HL-60 (cell line): ENCODE data around the gene IL31RA.
"Not testable (repeated sequence)": the region's sequence is repeated elsewhere in the genome, so short reads cannot be mapped to it uniquely, and the experiment has no call there.

Experiments
- DNase-seq, 2 experiments: peaks; one replicate each; pipeline ENCODE4 v3.0.0-alpha.2; 2010 to 2020; ENCODE audit warnings: low read depth in 1 of 2, low spot score in 1 of 2
- H3K27ac ChIP-seq: fragments of 250-450 bp; sonication (Bioruptor Pico); replicated peaks from 2 replicates; pipeline ENCODE4 v1.5.1; 2020; ENCODE audit warnings: mild to moderate bottlenecking, moderate library complexity
- H3K27me3 ChIP-seq: fragments of 250-450 bp; sonication (Bioruptor Pico); 2 replicates; pipeline ENCODE4 v1.5.1; 2021; ENCODE audit warnings: mild to moderate bottlenecking, moderate library complexity; ENCODE audit not compliant: insufficient read depth, poor library complexity, severe bottlenecking
- H3K4me3 ChIP-seq: replicated peaks from 2 replicates; pipeline ENCODE4 v1.5.1; 2011; ENCODE audit warnings: mild to moderate bottlenecking, control low read depth, low read length; ENCODE audit not compliant: insufficient read depth
- GABPA ChIP-seq: IDR thresholded peaks from 2 replicates; pipeline ENCODE4 v1.6.1; 2012; ENCODE audit warnings: low read depth
- POLR2AphosphoS5 ChIP-seq: IDR thresholded peaks from 2 replicates; pipeline ENCODE4 v1.6.1; 2012; ENCODE audit warnings: low read depth
- REST ChIP-seq: IDR thresholded peaks from 2 replicates; pipeline ENCODE4 v1.6.1; 2012; ENCODE audit warnings: low read depth; ENCODE audit not compliant: insufficient replicate concordance
- SPI1 ChIP-seq: IDR thresholded peaks from 2 replicates; pipeline ENCODE4 v1.6.1; 2012; ENCODE audit warnings: low read depth, mild to moderate bottlenecking, borderline replicate concordance
- TF ChIP-seq, protein P1 (sequence below): IDR thresholded peaks from one replicate; pipeline ENCODE4 v1.5.1; 2011; ENCODE audit warnings: low read length, control low read depth, inconsistent platforms; ENCODE audit not compliant: insufficient read depth

Gene IL31RA

GRCh38 chr5:55934720-55935119, 83.6 kb downstream of the IL31RA start:
- Histone ChIP-seq H3K27me3 (no peaks in the 10 kb centered on the region), H3K27ac (no peak overlapping the region), H3K4me3 (no peak overlapping the region)
- TF ChIP-seq GABPA, result no peak
- no peak for TF ChIP-seq REST
- no peak for TF ChIP-seq SPI1
- TF ChIP-seq, protein P1, sequence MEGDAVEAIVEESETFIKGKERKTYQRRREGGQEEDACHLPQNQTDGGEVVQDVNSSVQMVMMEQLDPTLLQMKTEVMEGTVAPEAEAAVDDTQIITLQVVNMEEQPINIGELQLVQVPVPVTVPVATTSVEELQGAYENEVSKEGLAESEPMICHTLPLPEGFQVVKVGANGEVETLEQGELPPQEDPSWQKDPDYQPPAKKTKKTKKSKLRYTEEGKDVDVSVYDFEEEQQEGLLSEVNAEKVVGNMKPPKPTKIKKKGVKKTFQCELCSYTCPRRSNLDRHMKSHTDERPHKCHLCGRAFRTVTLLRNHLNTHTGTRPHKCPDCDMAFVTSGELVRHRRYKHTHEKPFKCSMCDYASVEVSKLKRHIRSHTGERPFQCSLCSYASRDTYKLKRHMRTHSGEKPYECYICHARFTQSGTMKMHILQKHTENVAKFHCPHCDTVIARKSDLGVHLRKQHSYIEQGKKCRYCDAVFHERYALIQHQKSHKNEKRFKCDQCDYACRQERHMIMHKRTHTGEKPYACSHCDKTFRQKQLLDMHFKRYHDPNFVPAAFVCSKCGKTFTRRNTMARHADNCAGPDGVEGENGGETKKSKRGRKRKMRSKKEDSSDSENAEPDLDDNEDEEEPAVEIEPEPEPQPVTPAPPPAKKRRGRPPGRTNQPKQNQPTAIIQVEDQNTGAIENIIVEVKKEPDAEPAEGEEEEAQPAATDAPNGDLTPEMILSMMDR, result no peak
- TF ChIP-seq POLR2AphosphoS5, result no peak
- DNase-seq, result no peak

DNA sequence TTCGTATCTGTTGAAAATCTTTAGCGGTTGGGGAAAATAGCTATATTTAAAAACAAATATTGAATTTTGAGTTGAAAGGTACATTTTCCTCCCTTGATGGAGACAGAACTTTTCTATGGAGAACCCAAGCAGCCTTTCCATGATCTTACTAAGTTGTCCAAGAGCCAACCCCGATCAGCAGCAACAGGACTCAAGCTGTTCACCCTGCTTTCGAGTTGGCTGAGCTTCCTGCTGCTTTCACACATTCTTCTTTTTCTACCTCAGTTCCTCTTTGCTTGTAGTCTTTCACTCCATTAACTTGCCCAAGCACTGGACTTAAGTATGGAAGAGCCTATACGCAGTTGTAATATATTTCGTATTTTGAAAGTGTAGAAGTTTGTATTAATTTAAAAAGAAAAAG, 84.2 kb downstream of the IL31RA start:
- H3K4me3 ChIP-seq, result no peak overlapping the region
- DNase-seq, result no peak
- no peaks in the 10 kb centered on the region for H3K27me3 ChIP-seq
- TF ChIP-seq POLR2AphosphoS5, result no peak
- no peak for TF ChIP-seq REST
- no peak for TF ChIP-seq GABPA
- TF ChIP-seq SPI1, result no peak
- TF ChIP-seq, protein P1, result no peak
- H3K27ac ChIP-seq, result no peak overlapping the region

DNA sequence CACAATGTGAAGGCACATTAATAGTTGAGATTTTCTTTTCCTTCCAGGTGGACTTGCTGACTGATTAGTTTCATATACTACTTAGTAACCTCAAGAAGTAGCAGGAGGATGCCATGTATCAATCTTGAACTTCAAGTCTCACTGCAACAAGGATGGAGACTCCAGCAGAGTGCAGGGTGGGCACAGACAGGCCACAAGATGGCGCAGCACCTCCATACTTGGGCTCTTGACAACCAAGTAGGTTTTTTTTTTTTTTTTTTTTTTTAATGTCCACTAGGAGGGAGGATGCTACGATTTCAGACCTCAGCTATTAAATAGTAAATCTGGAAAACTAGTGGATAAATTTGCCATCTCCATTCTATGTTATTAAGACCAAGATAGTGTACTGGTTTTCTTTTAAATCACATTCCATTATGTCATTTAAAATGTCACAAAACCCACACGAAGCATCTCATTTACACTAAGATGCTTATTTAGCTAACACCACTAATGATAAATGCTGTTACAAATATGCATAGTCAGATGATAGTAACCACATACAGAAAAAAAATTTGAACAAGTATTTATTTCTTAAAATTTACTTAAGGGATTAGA, 85.0 kb downstream of the IL31RA start:
- Histone ChIP-seq H3K4me3 (no peak overlapping the region), H3K27ac (no peak overlapping the region), H3K27me3 (no peaks in the 10 kb centered on the region)
- DNase-seq, result peak; percentile 36 to 61
- TF ChIP-seq, protein P1, result peak; percentile 54
- no peak for TF ChIP-seq GABPA

DNA sequence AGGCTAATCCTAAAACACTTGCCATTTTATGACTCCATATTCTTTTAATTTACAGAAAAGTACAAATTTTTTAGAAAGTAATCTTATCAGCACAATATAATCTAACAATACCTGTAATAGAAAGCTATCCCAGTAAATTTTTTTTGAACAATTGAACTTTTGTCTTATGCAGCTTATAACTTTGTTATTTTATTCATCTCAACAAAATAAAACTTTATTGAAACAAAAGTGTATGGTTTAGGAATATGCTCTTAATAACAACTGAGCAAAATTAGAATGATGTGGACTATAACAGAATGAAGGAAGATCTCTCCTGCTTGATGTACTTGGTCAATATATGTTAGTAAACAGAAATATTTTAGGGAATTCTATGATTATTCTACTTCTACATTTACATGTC, 86.4 kb downstream of the IL31RA start:
- H3K27ac ChIP-seq, H3K27me3 ChIP-seq, DNase-seq, H3K4me3 ChIP-seq: not testable (repeated sequence)

GRCh38 chr5:55941154-55941553, 90.0 kb downstream of the IL31RA start:
- not testable (repeated sequence) for H3K27ac ChIP-seq, H3K27me3 ChIP-seq, DNase-seq, H3K4me3 ChIP-seq
